Psoas muscle (tissue), 8 donors: ENCODE data around the gene SDHA. TPM values are rescaled to one million over a fixed set of nuclear protein-coding genes. Genes with fewer than 3 reads are reported as not detected.
A peak's percentile ranks its signal among the peaks of the same experiment; 100 is the strongest.
"Not testable (repeated sequence)": the region's sequence is repeated elsewhere in the genome, so short reads cannot be mapped to it uniquely, and the experiment has no call there.

ENCODE experiments used
- ATAC-seq, 4 donors: fragments of 200-7000 bp; cut with Tn5 transposase; one replicate each; pipeline ENCODE4 v1.9.1; 2020; ENCODE audit warnings: moderate library complexity in 3 of 4, mild to moderate bottlenecking in 2 of 4
- DNase-seq, 2 donors: peaks; one replicate each; pipeline ENCODE4 v3.0.0-alpha.2; 2020
- H3K27ac ChIP-seq: fragments of 200-600 bp; one replicate; pipeline ENCODE4 v1.8.0; 2022
- H3K27me3 ChIP-seq, 3 donors: fragments of 200-600 bp in 1 of 3; one replicate each; pipeline versions ENCODE4 v1.6.1 to v1.8.0; 2013 to 2022; ENCODE audit warnings: low read length in 2 of 3, mild to moderate bottlenecking in 2 of 3, moderate library complexity in 1 of 3; ENCODE audit not compliant: insufficient read depth in 3 of 3
- H3K36me3 ChIP-seq, 2 donors: fragments of 200-600 bp in 1 of 2; one replicate each; pipeline versions ENCODE4 v1.6.1 to v1.8.0; 2013 to 2022; ENCODE audit warnings: low read depth in 1 of 2, mild to moderate bottlenecking in 1 of 2, moderate library complexity in 1 of 2; ENCODE audit not compliant: insufficient read depth in 1 of 2
- H3K4me1 ChIP-seq: fragments of 200-600 bp; one replicate; pipeline ENCODE4 v1.8.0; 2022
- H3K4me3 ChIP-seq: fragments of 200-600 bp; one replicate; pipeline ENCODE4 v1.8.0; 2022; ENCODE audit warnings: mild to moderate bottlenecking
- H3K9me3 ChIP-seq: fragments of 200-600 bp; one replicate; pipeline ENCODE4 v1.8.0; 2022
- WGBS, 3 donors: extraction: QIAGEN DNeasy Blood & Tissue Kit; methylation state at CpG; one replicate each; pipeline versions ENCODE4 v1.1.6 to v1.1.7; 2013; 5-methylcytosine and 5-hydroxymethylcytosine counted together
- intact Hi-C, 2 donors: fragments of 100-400 bp; cut with DNase I; formaldehyde crosslinking; loops; one replicate each; pipeline versions ENCODE4 v1.11.0 to v1.14.2; 2022
- polyA plus RNA-seq, 3 donors: library from polyadenylated mRNA; stranded (reverse); fragments of 200-250 nt; gene quantifications; one replicate each; pipeline ENCODE4 v1.2.3, GENCODE V29; 2013
- total RNA-seq, 4 donors: library from RNA; stranded (reverse); fragmentation: NEBNext Ultra II Directional in 2 of 4; extraction: Animal tissue kit (Norgen Biotek cat#: 25700) in 2 of 4; gene quantifications; one replicate each; pipeline versions ENCODE4 v1.2.1 to v1.2.4, GENCODE V29; 2021 to 2023
- TF ChIP-seq, protein P1 (sequence below): fragments of 200-600 bp; IDR thresholded peaks from one replicate; pipeline ENCODE4 v1.8.0; 2022; ENCODE audit warnings: antibody characterized with exemption
- donor health status: healthy with polysubstance abuse.
- donor health status: DM: no; HTN: no; CAD: no; lungs with moderate emphysema.
- donor health status: Bipolar disorder and iron deficiency.
- donor health status: healthy.
- donor health status: DM: yes; HTN: yes; CAD: no.
- donor health status: DM: no; HTN: no; CAD: no.
- donor health status: DM: no; HTN: no; CAD: no.
- donor health status: DM: yes; HTN: yes; CAD: no.

The SDHA gene
- total and polyA plus RNA-seq, 7 donors, result 160 to 363 (median 269) TPM

DNA sequence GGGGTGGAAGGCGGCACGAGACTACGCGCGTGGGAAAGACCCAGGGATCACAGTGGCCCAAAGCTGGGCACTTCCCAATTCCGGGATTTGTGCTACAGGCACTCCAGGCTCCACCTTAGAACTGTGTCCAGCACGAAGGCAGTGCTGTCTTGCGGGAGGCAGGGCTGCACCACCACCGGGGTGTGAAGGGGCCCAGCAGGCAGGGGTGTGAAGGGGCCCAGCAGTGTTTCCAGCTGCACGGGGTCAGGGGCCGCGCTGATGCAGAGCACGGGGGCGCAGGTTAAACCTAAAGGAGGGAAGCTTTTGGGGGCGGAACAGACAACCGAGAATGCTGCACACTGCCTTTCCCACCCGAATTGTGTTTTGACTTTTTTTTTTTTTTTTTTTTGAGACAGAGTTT lies 52.2 kb downstream of the SDHA start:
- Histone ChIP-seq H3K4me3 (peak overlapping the region; percentile 99), H3K9me3 (no peaks in the 10 kb centered on the region), H3K27ac (peak overlapping the region; percentile 96), H3K36me3 (peaks cover 0 to 51% of the 10 kb centered on the region in 2 donors), H3K4me1 (peaks cover 14% of the 10 kb centered on the region), H3K27me3 (no peaks in the 10 kb centered on the region)
- WGBS, 3 donors, result 62 to 76% (median 71%) methylated on average over 16 to 17 of the region's 17 CpGs
- ATAC-seq (no peak), DNase-seq (no peak)
- TF ChIP-seq, protein P1, sequence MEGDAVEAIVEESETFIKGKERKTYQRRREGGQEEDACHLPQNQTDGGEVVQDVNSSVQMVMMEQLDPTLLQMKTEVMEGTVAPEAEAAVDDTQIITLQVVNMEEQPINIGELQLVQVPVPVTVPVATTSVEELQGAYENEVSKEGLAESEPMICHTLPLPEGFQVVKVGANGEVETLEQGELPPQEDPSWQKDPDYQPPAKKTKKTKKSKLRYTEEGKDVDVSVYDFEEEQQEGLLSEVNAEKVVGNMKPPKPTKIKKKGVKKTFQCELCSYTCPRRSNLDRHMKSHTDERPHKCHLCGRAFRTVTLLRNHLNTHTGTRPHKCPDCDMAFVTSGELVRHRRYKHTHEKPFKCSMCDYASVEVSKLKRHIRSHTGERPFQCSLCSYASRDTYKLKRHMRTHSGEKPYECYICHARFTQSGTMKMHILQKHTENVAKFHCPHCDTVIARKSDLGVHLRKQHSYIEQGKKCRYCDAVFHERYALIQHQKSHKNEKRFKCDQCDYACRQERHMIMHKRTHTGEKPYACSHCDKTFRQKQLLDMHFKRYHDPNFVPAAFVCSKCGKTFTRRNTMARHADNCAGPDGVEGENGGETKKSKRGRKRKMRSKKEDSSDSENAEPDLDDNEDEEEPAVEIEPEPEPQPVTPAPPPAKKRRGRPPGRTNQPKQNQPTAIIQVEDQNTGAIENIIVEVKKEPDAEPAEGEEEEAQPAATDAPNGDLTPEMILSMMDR, result no peak
- intact Hi-C loops, result no loop called here

DNA sequence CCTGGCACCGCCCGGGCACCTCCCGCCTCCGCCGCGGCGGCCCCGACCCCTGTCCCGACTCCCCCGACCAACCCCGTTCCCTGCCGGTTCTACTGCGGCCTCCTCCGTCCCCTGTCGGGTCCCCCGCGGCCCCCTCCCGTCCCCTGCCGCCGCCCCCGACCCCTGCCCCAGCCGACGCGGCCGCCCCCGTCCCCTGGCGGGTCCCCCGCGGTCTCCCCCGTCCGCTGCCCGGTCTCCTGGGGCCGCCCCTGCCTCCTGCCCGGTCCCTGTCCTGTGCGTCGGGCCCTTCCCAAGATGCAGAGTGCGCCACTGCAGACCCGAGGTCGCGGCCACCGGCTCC lies 53.7 kb downstream of the SDHA start:
- ATAC-seq, result peak in 1 of 4 donors; percentile 6
- H3K9me3 ChIP-seq, H3K27me3 ChIP-seq, DNase-seq, intact Hi-C loops: not testable (repeated sequence)
- Histone ChIP-seq H3K4me3 (peak overlapping the region; percentile 99), H3K27ac (peak overlapping the region; percentile 96), H3K4me1 (peaks cover 14% of the 10 kb centered on the region), H3K36me3 (peaks cover 0 to 49% of the 10 kb centered on the region in 2 donors)
- WGBS, 3 donors, result 0 to 2% (median 2%) methylated on average over 28 to 41 of the region's 41 CpGs

DNA sequence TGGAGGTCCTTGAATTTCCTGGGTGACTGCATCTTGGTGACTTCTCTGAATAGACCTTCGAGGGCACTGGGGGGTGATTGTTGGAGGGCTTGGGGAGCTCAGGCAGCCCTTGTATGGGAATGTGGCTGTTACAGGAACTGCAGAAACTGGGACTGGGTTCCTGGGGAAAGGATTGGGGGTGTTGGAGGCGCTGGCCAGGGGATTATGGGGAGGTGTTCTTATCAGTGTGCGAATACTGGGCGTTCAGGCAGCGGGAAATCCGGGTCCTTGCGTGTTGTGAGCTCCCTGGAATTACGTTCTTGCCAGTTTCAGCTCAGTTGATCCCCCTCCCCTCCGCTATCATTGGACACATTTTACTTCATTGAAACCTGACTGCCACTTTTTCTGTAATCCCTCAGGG lies 55.0 kb downstream of the SDHA start:
- H3K4me3 ChIP-seq, H3K27me3 ChIP-seq, DNase-seq, ATAC-seq, H3K27ac ChIP-seq, intact Hi-C loops, H3K9me3 ChIP-seq: not testable (repeated sequence)
- H3K36me3 ChIP-seq, result peaks cover 0 to 41% of the 10 kb centered on the region in 2 donors
- 86 to 98% (median 87%) methylated on average over 9 of the region's 9 CpGs for WGBS, 3 donors
- peaks cover 14% of the 10 kb centered on the region for H3K4me1 ChIP-seq

DNA sequence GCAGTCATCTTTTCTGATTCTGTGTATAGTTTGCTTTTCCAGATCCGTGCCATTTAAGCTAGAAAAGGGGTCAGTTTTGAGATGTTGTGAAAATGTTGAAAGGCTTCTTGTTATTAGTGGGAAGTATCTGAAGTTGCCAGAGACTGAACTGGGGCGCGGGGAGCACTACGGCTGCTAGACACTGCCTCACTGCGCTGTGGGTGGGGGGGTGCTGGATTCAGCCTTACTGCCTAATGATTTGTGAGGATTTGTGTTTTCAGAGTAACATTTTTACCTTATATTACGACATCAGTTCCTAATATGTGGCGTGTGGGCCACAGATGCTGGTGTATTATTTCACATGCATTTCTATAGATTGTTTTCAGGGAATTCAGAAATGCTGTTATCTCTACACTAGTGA lies 55.4 kb downstream of the SDHA start:
- H3K4me3 ChIP-seq, H3K9me3 ChIP-seq, DNase-seq, H3K27me3 ChIP-seq, H3K27ac ChIP-seq, ATAC-seq, intact Hi-C loops: not testable (repeated sequence)
- H3K4me1 ChIP-seq, result peaks cover 14% of the 10 kb centered on the region
- 83 to 91% (median 87%) methylated on average over 7 of the region's 7 CpGs for WGBS, 3 donors
- H3K36me3 ChIP-seq, result peaks cover 0 to 41% of the 10 kb centered on the region in 2 donors

DNA sequence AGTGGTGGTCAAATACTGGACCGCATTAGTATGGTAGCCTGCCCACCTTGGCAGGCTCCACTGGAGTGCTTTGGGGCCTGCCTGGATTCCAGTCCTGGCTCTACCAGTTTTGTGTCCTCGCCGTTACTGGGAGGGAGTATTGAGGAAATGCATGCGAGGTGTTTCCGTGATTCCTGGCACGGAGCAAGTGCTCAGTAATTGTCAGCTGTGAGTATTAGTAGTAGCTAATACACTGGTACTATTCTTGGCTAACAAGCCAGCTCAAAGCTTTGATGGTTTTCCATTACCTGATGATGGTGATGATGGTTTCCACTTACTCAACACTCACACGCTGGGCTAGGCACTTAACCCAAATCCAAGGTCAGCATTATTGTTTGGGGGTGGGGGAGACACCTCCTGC lies 56.2 kb downstream of the SDHA start:
- H3K4me3 ChIP-seq, H3K27ac ChIP-seq, DNase-seq, H3K9me3 ChIP-seq, ATAC-seq, H3K27me3 ChIP-seq: not testable (repeated sequence)
- Histone ChIP-seq H3K4me1 (peaks cover 14% of the 10 kb centered on the region), H3K36me3 (peaks cover 0 to 38% of the 10 kb centered on the region in 2 donors)
- 62 to 71% (median 63%) methylated on average over 7 of the region's 7 CpGs for whole genome bisulfite sequencing, 3 donors
- intact Hi-C loops, result loop anchor here in 1 of 2 donors (2.0 kb wide), 1 partner anchor 88 kb away; no protein-coding TSS in a partner anchor

DNA sequence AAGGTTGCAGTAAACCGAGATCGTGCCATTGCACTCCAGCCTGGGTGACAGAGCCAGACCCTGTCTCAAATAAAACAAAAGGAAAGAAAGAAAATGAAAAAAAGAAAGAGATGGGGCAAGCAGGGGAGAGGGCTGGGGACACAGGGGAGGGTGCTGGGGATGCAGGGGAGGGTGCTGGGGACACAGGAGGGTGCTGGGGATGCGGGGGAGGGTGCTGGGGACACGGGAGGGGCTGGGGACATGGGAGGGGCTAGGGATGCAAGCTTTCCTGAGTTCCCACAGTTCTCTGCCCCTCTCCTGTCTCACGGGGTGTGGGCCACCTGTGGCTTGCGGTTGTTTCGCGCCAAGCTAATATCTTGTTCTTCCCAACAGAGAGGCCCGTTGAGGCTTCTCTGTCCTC lies 60.5 kb downstream of the SDHA start:
- DNase-seq (no peak), ATAC-seq (no peak)

DNA sequence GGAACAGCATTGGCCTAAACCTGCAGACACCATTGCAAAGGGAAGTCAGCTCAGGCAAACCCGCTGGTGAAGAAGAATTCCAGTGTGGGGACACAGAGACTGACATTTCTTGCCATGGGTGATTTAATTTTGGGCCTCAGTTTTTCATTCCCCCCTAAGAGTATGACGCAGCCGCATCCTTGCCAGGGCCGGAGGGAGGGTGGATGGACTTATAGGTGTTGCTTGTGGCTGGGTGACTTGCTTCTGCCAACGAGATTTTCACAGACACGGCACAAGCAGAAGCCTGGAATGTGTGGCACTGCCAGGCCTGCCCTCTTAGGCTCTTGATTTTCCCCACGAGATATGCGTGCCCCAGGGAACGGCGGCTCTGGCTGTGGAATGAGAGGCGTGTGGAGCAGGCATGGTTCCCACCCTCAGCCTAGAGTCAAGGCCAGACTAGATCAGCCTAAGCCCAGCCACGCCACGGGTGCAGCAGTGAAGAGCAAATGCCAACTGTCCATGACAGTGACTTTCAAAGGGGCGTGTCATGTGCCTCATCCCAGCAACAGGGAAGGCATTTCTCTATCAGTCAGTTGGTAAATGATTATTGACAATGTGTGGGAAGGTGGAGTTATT lies 61.0 kb downstream of the SDHA start:
- WGBS, 3 donors, result 42 to 64% (median 62%) methylated on average over 14 of the region's 14 CpGs
- H3K27me3 ChIP-seq, DNase-seq, ATAC-seq, H3K27ac ChIP-seq, intact Hi-C loops, H3K4me3 ChIP-seq, H3K9me3 ChIP-seq, H3K4me1 ChIP-seq: not testable (repeated sequence)
- peaks cover 0 to 24% of the 10 kb centered on the region in 2 donors for H3K36me3 ChIP-seq

More for the DNA sequence above, 60.5 kb downstream of the SDHA start:
- 92 to 93% (median 92%) methylated on average over 8 to 9 of the region's 9 CpGs for WGBS, 3 donors
- TF ChIP-seq, protein P1, result no peak
- Histone ChIP-seq H3K36me3 (peaks cover 0 to 29% of the 10 kb centered on the region in 2 donors), H3K4me1 (peaks cover 10% of the 10 kb centered on the region), H3K9me3 (no peaks in the 10 kb centered on the region), H3K27me3 (no peaks in the 10 kb centered on the region), H3K27ac (no peak overlapping the region), H3K4me3 (no peak overlapping the region)
- intact Hi-C loops, result no loop called here
